Breast epithelium (tissue), 4 donors: ENCODE results near the gene CMTM4. TPM values are rescaled to one million over a fixed set of nuclear protein-coding genes. Genes with fewer than 3 reads are reported as not detected.

Experiments
- DNase-seq, 2 donors: peaks; one replicate each; pipeline ENCODE4 v3.0.0-alpha.2; 2019; ENCODE audit warnings: low spot score in 2 of 2
- H3K27ac ChIP-seq, 2 donors: fragments of 200-600 bp; sonication (generic) in 1 of 2; one replicate each; pipeline ENCODE4 v1.5.1; 2016 to 2019; ENCODE audit warnings: mild to moderate bottlenecking in 1 of 2
- H3K27me3 ChIP-seq, 2 donors: fragments of 200-600 bp; sonication (generic) in 1 of 2; one replicate each; pipeline versions ENCODE4 v1.5.1 to v1.6.0; 2017 to 2019; ENCODE audit warnings: control low read depth in 1 of 2, mild to moderate bottlenecking in 1 of 2
- H3K36me3 ChIP-seq: fragments of 200-600 bp; one replicate; pipeline ENCODE4 v1.5.1; 2019
- H3K4me1 ChIP-seq, 2 donors: fragments of 200-600 bp; sonication (generic); one replicate each; pipeline ENCODE4 v1.5.1; 2016 to 2019; ENCODE audit warnings: control low read depth in 1 of 2
- H3K4me3 ChIP-seq, 3 donors: fragments of 200-600 bp; sonication (generic); 1 replicate in 2 of 3; 2 replicates in 1 of 3; pipeline ENCODE4 v1.5.1; 2016 to 2019; ENCODE audit warnings: mild to moderate bottlenecking in 3 of 3, moderate library complexity in 2 of 3
- H3K9me3 ChIP-seq, 2 donors: fragments of 200-600 bp; sonication (generic) in 1 of 2; one replicate each; pipeline ENCODE4 v1.5.1; 2016 to 2019; ENCODE audit warnings: control low read depth in 1 of 2
- POLR2A ChIP-seq: fragments of 450-650 bp; IDR thresholded peaks from one replicate; pipeline ENCODE4 v1.6.1; 2016; ENCODE audit warnings: antibody characterized with exemption, mild to moderate bottlenecking, moderate library complexity
- POLR2AphosphoS5 ChIP-seq, 3 donors: sonication (generic); formaldehyde crosslinking; IDR thresholded peaks; one replicate each; pipeline ENCODE4 v1.6.1; 2017; ENCODE audit warnings: antibody characterized with exemption in 3 of 3
- intact Hi-C: fragments of 100-400 bp; cut with DNase I; formaldehyde crosslinking; loops from one replicate; pipeline ENCODE4 v1.15.1; 2023; ENCODE audit warnings: low total_unique reads
- total RNA-seq, 3 donors: library from RNA; depleted of rRNA; stranded (reverse); fragments of >200 nt; gene quantifications; one replicate each; pipeline ENCODE4 v1.1.0, GENCODE V29; 2016
- TF ChIP-seq, protein P1 (sequence below), 3 donors: fragments of 450-650 bp; IDR thresholded peaks; one replicate each; pipeline ENCODE4 v1.5.1; 2016 to 2017; ENCODE audit warnings: antibody characterized with exemption in 3 of 3, mild to moderate bottlenecking in 3 of 3, moderate library complexity in 3 of 3

The CMTM4 gene
- total RNA-seq, 3 donors from 2014 or later = 12.5 to 35.4 (median 33.7) TPM

GRCh38 chr16:66585481-66586239, 110.9 kb downstream of the CMTM4 start:
- Histone ChIP-seq H3K27ac (no peak overlapping the region), H3K4me1 (no peaks in the 10 kb centered on the region), H3K9me3 (no peaks in the 10 kb centered on the region), H3K27me3 (no peaks in the 10 kb centered on the region), H3K4me3 (no peak overlapping the region), H3K36me3 (no peaks in the 10 kb centered on the region)
- intact Hi-C loops = no loop called here
- TF ChIP-seq, protein P1, sequence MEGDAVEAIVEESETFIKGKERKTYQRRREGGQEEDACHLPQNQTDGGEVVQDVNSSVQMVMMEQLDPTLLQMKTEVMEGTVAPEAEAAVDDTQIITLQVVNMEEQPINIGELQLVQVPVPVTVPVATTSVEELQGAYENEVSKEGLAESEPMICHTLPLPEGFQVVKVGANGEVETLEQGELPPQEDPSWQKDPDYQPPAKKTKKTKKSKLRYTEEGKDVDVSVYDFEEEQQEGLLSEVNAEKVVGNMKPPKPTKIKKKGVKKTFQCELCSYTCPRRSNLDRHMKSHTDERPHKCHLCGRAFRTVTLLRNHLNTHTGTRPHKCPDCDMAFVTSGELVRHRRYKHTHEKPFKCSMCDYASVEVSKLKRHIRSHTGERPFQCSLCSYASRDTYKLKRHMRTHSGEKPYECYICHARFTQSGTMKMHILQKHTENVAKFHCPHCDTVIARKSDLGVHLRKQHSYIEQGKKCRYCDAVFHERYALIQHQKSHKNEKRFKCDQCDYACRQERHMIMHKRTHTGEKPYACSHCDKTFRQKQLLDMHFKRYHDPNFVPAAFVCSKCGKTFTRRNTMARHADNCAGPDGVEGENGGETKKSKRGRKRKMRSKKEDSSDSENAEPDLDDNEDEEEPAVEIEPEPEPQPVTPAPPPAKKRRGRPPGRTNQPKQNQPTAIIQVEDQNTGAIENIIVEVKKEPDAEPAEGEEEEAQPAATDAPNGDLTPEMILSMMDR (IDR thresholded peaks at IDR 0.05) = no peak
- TF ChIP-seq POLR2AphosphoS5 (IDR thresholded peaks at IDR 0.05) (no peak), POLR2A (no peak)
- DNase-seq = no peak

DNA sequence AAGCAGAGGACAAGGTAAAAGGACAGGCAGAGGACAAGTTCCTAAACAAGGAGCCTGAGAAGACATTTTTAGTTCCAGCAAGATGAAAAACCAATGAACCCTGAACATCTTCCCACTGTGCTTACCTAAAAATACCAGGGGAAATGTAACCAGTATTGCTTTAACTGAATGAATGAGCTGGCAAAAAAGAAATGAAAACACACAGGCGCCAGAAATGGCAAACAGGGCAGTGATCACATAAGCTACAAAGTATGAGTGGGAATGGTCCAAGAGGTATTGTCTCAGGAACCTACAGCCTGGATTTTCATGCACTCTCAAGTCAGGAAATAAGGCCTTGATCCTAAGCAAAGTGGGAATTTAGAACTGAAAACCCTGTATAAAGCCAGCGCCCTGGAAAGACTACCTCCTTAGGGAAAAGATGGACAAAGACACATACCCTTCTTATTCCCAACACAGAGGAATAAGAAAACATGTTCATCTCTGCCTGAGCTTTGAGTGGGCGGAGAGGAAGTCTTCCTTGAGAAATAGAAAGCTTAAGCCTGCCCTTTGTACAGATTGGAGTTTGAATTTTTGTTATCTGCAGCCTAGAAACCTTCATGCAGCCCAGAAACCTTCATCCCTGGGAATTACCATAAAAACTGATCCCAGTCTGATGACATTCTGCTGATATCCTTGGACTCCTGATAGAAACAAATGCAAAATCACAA, 115.1 kb downstream of the CMTM4 start:
- no peak for TF ChIP-seq POLR2A
- TF ChIP-seq, protein P1 (IDR thresholded peaks at IDR 0.05) = no peak
- no peak for TF ChIP-seq POLR2AphosphoS5 (IDR thresholded peaks at IDR 0.05)
- Histone ChIP-seq H3K36me3 (no peaks in the 10 kb centered on the region), H3K27ac (peak overlapping the region; percentile 1 to 34), H3K4me3 (no peak overlapping the region), H3K9me3 (no peaks in the 10 kb centered on the region), H3K27me3 (no peaks in the 10 kb centered on the region), H3K4me1 (no peaks in the 10 kb centered on the region)
- intact Hi-C loops = no loop called here
- no peak for DNase-seq

- Histone ChIP-seq H3K4me3 (no peak overlapping the region), H3K4me1 (no peaks in the 10 kb centered on the region), H3K27ac (peak overlapping the region; percentile 1 to 34), H3K27me3 (no peaks in the 10 kb centered on the region), H3K36me3 (no peaks in the 10 kb centered on the region), H3K9me3 (no peaks in the 10 kb centered on the region)
- no peak for DNase-seq
- TF ChIP-seq POLR2AphosphoS5 (IDR thresholded peaks at IDR 0.05) = no peak
- TF ChIP-seq, protein P1 (IDR thresholded peaks at IDR 0.05) = no peak
- TF ChIP-seq POLR2A = no peak
- intact Hi-C loops = no loop called here
Measured at GRCh38 chr16:66580605-66581209, 115.8 kb downstream of the CMTM4 start.

GRCh38 chr16:66578651-66579531, 117.7 kb downstream of the CMTM4 start, which contains the start of gene CMTM2:
Gene CMTM2 (plus strand): TSS chr16:66579463. CDS start chr16:66579608, 145 bp downstream.
- DNase-seq = no peak

More at GRCh38 chr16:66578651-66579531, 117.7 kb downstream of the CMTM4 start, which contains the start of gene CMTM2:
- H3K36me3 ChIP-seq = no peaks in the 10 kb centered on the region
- H3K9me3 ChIP-seq = no peaks in the 10 kb centered on the region
- H3K27ac ChIP-seq = peak within 1 kb of the TSS in 1 of 2 donors; percentile 35
- intact Hi-C loops = loop anchor here (1.0 kb wide), 1 partner anchor 16 kb away; no protein-coding TSS in a partner anchor
- H3K27me3 ChIP-seq = no peaks in the 10 kb centered on the region
- TF ChIP-seq POLR2A (no peak), POLR2AphosphoS5 (IDR thresholded peaks at IDR 0.05) (no peak)
- TF ChIP-seq, protein P1 (IDR thresholded peaks at IDR 0.05) = no peak
- peak within 1 kb of the TSS; percentile 7 to 56 (median 26) for H3K4me3 ChIP-seq
- H3K4me1 ChIP-seq = no peaks in the 10 kb centered on the region
